ENCODE measurements around the gene ERG.
A peak's percentile ranks its signal among the peaks of the same experiment; 100 is the strongest.

The ERG gene

GRCh38 chr21:38498057-38498833 lies at the start of gene ERG:
ERG (minus strand) TSS chr21:38498477; CDS start chr21:38498380, 97 bp downstream.
- no peak for DNase-seq (ENCODE audit: low read depth)
- no peak within 1 kb of the TSS for H3K4me3 ChIP-seq (ENCODE audit: control insufficient read depth, low read depth, low read length)
- TF ChIP-seq CTCF (IDR thresholded peaks at IDR 0.05; ENCODE audit: control insufficient read depth, insufficient read depth, low read depth, low read length, missing control alignments) = no peak

GRCh38 chr21:38544661-38545060 lies 46.4 kb upstream of the ERG start:
- no peak for TF ChIP-seq CTCF (IDR thresholded peaks at IDR 0.05; ENCODE audit: control insufficient read depth, insufficient read depth, low read depth, low read length, missing control alignments)
- H3K4me3 ChIP-seq (ENCODE audit: control insufficient read depth, low read depth, low read length) = no peak overlapping the region
- DNase-seq (ENCODE audit: low read depth) = peak; percentile 17

GRCh38 chr21:38542263-38542662 lies 44.0 kb upstream of the ERG start:
- no peak overlapping the region for H3K4me3 ChIP-seq (ENCODE audit: control insufficient read depth, low read depth, low read length)
- DNase-seq (ENCODE audit: low read depth) = no peak
- TF ChIP-seq CTCF (IDR thresholded peaks at IDR 0.05; ENCODE audit: control insufficient read depth, insufficient read depth, low read depth, low read length, missing control alignments) = no peak

- no peak for DNase-seq (ENCODE audit: low read depth)
- TF ChIP-seq CTCF (IDR thresholded peaks at IDR 0.05; ENCODE audit: control insufficient read depth, insufficient read depth, low read depth, low read length, missing control alignments) = no peak
- H3K4me3 ChIP-seq (ENCODE audit: control insufficient read depth, low read depth, low read length) = no peak overlapping the region
Observed at GRCh38 chr21:38538353-38538752, 40.1 kb upstream of the ERG start.

- no peak for TF ChIP-seq CTCF (IDR thresholded peaks at IDR 0.05; ENCODE audit: control insufficient read depth, insufficient read depth, low read depth, low read length, missing control alignments)
- no peak overlapping the region for H3K4me3 ChIP-seq (ENCODE audit: control insufficient read depth, low read depth, low read length)
- DNase-seq (ENCODE audit: low read depth) = no peak
Observed at GRCh38 chr21:38534591-38534990, 36.3 kb upstream of the ERG start.

GRCh38 chr21:38533887-38534286 lies 35.6 kb upstream of the ERG start:
- no peak overlapping the region for H3K4me3 ChIP-seq (ENCODE audit: control insufficient read depth, low read depth, low read length)
- no peak for DNase-seq (ENCODE audit: low read depth)
- no peak for TF ChIP-seq CTCF (IDR thresholded peaks at IDR 0.05; ENCODE audit: control insufficient read depth, insufficient read depth, low read depth, low read length, missing control alignments)
